ENCODE results near the gene ADAMTS17.
"Not testable (repeated sequence)": the region's sequence is repeated elsewhere in the genome, so short reads cannot be mapped to it uniquely, and the experiment has no call there.

ADAMTS17 gene

GRCh38 chr15:99983886-99984286 is 357.9 kb downstream of the ADAMTS17 start:
- no peak for DNase-seq

DNA sequence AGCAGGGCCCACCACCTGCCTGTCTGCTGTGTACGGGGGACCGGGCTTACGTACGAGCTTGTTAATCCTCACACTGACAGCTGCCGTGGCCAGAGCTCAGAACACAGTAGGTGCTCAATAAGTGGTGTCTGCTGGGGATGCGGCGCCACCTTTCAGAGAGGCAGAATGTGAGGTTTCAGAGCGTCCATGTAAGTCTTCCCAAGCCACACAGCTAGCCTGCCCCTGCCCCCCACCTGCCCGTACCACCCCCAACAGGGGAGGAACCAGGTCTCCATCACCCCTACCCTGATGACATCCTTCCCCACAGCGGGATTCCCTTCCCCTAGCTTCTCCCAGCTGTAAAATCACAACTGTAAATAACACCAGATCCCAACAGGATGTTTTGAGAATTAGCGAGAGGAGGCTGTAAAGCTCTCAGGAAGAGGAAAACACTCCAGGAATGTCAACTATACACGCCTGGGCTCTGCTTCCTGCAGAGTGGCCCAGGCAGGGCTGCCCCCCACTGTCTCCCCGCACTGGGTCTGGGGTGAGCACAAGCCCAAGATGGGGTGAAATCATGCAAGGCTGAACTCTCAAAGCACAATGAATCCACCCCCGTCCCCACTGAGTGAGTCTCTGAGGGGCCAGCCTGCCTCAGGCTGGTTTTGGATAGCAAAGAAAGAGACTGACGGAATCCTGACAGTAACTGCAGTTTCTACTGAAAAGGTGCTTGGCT is 358.4 kb downstream of the ADAMTS17 start:
- no peak for DNase-seq

DNA sequence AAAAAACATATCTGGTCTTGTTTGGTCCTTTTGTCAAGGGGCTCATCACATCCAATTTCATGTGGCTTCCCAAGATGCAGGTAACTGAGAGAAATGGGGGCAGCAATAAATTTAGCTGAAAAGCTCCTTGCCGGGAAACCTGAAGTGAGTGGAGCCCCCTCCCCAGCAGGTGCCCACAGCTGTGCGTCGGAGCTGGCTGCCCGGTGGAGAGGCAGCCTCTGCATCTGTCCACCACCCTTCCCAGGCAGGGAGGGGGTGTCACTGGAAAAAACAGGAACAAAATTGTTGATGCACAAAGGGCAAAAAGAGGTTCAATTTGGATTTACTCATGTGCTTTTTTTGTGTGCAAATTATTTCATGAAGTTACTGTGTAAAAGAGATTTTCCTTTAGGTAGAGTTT is 359.1 kb downstream of the ADAMTS17 start:
- peak in 2 of 3 experiments; percentile 56 to 74 for DNase-seq

DNA sequence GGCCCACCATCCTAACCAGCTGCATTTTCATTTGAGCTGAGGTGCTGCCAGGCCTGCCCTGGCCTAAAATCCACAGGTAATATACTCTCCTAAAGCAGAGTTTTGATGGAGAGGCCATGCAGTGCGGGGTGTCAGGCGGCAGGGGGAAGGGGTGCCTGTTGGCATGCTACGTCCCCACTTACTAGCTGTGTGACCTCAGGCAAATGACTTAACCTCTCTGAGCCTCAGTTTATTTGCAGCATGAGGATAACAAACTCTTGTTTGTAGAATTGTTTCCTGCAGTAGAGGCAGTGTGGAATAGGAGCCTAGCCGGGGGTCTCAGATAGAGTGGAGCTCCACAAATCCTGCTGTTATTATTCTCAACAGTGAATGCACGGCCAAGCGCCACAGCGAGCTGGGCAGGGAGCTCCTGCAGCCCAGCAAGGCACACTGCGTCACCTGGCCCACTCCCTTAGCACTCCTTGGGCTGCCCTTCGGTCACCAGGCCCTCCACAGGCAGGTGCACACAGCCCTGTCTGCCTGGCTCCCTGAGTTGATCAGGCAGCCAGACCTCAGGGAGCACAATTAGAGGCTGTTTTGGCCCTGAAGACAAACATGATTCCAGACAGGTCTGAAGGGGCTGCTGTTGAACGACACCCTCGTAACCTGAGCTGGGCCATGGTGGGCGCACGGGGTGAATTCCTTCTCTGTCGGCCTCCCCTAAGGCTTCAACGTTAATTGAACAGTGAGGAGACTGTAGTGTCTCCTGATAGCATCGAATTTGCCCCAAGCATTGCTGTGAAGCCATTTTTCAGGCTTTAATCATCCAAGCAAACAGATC is 359.7 kb downstream of the ADAMTS17 start:
- DNase-seq = peak in 2 of 3 experiments; percentile 65 to 84

DNA sequence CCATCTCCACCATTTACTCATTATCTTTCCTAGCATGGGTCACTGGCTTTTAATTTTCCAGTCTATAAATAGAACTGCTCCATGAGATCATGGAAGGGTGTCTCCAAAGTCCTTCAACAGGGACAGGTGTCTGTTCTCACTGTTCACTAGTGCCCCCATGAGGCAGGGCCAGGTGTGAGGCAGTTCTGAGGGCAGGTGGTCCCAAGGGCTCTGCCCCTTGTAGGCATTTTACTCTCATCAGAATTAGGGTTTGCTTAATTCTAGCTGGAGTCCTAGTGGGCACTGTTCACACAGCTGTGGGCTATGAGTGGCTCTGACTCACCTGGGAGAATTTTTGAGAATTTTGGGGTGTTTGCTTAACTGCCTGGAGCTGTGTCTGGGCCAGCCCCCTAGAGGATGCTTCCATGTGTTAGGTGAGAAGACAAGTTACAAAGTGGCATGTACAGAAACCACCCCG is 360.6 kb downstream of the ADAMTS17 start:
- no peak for DNase-seq

GRCh38 chr15:99980752-99981151 is 361.0 kb downstream of the ADAMTS17 start:
- DNase-seq = no peak

DNA sequence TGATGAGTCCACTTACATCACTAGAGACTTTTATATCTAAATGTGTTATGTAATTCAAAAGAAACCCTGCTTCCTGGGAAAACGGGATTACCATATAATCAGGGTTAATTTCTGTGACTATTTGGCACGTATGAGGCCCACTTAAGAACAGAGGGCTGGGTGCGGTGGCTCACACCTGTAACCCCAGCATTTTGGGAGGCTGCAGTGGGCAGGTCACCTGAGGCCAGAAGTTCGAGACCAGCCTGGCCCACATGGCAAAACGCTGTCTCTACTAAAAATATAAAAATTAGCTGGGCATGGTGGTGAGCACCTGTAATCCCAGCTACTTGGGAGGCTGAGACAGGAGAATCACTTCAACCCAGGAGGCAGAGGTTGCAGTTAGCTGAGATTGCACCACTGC is 361.9 kb downstream of the ADAMTS17 start:
- not testable (repeated sequence) for DNase-seq

GRCh38 chr15:99979371-99979770 is 362.4 kb downstream of the ADAMTS17 start:
- DNase-seq = no peak

DNA sequence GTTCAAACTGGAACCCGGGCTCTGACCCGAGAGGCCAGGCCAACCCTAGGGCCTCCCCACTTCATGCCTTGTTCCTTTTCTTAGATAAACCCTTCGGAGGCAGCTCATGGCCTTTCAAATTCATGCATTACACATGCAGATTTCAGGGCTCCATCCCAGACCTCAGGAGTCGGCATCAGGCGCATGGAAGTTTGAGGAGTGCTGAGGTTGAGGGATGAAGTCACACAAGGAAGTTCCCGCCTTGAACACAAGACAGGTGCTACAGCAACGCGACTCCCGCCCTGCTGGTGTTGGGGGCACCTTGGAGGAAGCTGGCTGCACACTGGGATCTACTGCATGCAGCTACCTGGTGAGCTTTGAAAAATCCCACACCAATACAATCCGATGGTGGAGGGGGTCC is 363.3 kb downstream of the ADAMTS17 start:
- DNase-seq = no peak

GRCh38 chr15:99977929-99978328 is 363.8 kb downstream of the ADAMTS17 start:
- no peak for DNase-seq

- no peak for DNase-seq
Measured at GRCh38 chr15:99976811-99977271, 364.9 kb downstream of the ADAMTS17 start.

DNA sequence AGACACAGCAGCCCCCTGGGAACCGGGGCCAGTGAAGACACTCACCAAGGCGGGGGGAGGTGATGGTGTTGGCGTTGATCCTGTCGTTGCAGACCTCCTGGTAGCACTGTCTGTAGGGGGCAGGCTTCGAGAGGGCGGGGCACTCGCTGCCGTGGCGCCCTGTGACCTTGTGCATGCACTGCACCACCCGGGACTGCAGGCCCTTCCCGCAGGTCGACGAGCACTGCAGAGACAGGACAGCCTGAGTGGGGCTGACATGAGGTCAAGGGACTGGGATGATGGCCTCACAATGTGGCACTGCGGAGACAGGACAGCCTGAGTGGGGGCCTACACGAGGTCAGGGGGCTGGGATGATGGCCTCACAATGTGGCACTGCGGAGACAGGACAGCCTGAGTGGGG is 365.8 kb downstream of the ADAMTS17 start:
- DNase-seq = no peak

DNA sequence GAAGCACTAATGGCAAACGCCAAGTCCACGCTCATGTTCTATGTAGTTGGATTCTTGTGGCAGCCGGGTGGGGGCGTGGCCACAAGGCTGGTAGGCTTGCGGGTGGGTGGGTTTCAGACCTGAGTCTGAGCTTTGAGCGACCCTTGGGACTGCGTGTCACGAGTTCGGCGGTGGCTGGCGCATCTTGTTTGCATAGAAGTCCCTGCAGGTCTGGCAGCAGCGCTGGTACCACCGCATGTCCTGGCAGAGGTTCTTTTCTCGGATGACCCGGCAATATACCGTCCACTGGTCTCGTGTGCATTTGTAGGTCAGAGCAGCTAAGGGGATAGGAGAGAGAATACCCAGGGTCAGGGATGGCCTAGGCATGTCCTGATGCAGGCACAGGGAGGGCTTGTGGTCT is 367.5 kb downstream of the ADAMTS17 start:
- DNase-seq = no peak

- no peak for DNase-seq
Measured at GRCh38 chr15:99973351-99973750, 368.4 kb downstream of the ADAMTS17 start.

DNA sequence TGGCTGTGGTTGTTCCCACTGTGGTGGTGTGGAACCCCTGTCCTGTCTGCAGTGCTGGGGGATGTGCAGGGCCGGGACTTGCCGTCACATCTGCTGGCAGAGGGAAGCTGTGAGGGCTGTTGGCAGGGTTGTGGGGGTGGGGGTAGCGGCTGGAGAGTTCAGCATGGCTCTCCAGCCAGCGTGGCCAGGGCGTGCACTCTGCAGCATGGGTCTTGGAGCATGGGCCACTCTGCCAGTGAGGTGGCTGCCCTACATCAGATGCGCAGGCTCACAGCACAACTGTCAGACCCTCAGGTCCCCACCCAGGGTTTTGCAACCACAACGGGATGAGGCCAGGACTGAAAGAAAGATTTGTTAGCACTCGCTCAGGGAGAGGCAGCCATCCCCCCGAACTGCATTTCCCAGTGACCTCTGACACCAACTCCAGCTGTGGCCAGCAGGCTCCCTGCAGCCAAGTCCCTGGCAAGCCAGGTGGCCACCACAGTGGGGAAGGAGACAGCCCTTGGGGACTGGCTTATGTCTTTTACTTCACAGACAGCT is 370.8 kb downstream of the ADAMTS17 start:
- no peak for DNase-seq

DNA sequence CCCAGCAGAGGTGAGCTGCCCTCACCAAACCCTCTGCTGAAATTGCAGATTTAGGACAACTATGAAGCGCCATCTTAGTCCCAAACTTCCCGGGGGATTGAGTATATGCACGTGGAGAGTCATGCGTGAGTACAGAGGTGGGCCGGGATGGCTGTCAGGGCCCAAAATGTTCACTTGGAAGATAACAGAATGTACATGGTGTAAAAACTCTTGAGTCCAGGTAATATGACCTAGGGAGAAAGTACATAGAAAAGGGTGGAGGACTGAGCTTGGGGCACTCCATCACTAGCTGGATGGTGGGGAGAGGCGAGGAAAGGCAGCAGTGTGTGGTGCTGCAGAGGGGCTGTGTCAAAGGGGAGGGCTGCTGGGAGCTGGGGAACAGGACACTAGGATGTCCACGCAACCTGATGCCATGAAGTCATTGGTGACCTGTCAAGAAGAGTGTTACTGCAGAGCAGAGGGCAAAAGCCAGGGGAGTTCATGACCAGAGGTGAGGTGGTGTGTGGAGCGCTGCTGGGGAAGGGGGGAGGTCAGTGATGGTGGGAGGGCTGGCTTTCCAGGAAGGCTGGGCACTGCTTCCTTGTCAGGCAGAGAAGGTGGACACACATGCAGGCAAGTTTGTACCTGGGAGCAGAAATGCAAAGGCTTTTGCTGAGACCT is 372.4 kb downstream of the ADAMTS17 start:
- DNase-seq = no peak

DNA sequence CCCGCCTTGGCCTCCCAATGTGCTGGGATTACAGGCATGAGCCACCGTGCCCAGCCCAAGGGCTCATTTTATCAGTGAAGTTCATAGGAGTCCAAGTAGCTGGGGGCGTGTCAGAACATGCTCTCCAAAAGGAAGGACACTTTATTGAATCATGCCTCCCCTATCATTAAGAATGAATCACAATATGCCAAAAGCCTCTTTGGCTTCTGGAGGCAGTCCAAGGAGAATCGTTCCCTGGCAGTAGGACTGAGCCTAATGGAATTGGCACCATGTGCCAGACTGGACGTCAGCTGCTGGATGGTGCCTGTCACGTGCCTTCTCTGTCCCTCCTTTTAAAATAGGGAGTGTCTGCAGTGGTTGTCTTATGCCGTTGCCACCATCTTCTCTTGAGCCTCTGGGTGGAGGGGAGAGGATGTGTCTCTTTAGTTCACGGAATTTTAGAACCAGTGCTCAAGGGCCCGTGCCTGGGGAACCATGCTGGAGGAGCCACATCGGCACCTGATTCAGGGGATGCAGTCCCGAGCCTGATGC is 373.9 kb downstream of the ADAMTS17 start:
- peak in 1 of 3 experiments; percentile 9 for DNase-seq

DNA sequence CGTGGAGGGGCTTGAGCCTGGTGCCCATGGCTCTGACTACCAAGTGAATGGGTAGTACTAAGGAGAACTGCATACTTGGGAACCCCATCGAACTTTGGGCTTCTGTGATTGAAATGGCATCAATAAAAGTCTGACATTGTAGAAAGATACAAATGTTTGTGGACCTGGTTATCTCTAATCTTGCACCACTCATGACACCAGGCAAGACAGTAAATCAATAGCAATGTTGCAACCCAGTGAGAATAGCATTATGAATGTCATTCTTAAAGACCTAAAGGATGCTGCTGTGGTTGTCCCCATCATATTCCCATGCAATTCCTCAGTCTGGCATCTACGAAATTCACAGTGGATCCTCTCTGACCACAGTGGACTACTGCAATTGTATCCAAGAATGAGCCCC is 375.0 kb downstream of the ADAMTS17 start:
- no peak for DNase-seq

- DNase-seq = no peak
Measured at GRCh38 chr15:99965376-99965775, 376.4 kb downstream of the ADAMTS17 start.

DNA sequence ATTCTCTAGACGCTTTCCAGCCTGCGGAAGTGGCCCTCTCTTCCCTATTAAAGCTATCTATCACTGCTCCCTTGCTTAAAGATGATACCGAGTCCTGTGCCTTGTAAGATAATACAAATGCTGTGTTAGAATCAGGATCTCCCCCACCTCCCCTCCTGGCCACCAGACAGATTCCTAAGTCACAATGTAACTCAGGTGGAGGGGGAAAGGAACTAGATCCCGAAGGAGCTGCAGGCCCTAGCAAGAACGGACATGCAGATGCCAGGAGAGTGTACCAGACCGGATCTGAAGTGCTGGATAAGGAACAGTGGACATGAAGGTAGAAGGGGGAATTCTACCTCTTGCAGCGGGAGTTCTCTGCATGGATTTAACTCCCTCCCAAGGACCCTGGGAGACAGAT is 377.8 kb downstream of the ADAMTS17 start:
- no peak for DNase-seq

DNA sequence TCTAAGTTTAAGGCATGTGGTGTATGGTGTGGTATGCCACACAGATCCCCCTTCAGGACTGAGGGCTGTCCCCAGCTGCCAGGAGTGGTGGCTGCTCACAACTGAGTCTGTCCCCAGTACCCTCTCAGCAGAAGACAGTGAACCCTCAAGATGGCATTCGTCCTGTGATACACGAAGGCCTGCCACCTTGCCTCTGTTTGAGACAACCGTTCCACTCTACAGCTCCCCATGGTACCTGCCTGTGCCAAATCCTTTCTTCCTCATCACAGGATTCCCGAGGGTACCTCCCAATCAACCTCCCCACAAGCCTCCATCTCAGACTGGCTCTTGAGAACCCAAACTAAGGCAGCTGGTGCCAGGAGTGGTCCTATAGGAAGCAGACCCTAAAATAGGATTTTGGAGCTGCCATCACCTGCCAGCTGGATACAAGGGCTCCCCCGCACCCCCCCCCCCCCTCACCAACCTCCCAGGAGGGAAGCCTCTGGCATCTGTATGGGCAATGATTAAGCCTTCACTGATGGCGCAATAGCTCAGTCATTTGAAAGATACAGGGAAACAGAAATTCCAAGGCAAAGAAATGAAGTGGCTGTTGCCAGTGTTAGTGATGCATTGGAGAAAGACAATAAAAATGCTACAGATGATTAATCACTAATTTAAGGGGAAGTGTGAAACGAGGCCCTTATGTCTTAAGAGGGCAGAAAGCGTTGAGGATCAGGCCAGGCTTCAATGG is 378.5 kb downstream of the ADAMTS17 start:
- DNase-seq = no peak

GRCh38 chr15:99962006-99962561 is 379.7 kb downstream of the ADAMTS17 start:
- no peak for DNase-seq

Data from NCI-H1417 (cell line).